HG02623 (cell line): Measurements from ENCODE around the gene CRIP1.

ENCODE experiments used
- ATAC-seq: cut with Tn5 transposase; IDR thresholded peaks from one replicate; pipeline ENCODE4 v1.9.1; 2021; ENCODE audit warnings: moderate library complexity; ENCODE audit not compliant: unreplicated experiment

CRIP1 gene

GRCh38 chr14:105480199-105480746, 6.4 kb upstream of the CRIP1 start:
- no peak for ATAC-seq

GRCh38 chr14:105480807-105481801, 5.6 kb upstream of the CRIP1 start:
- peak; percentile 56 for ATAC-seq

- peak; percentile 43 for ATAC-seq
These were observed 4.7 kb upstream of the CRIP1 start for GRCh38 chr14:105481886-105482457.

GRCh38 chr14:105482486-105483110, 4.1 kb upstream of the CRIP1 start:
- ATAC-seq, result no peak

GRCh38 chr14:105483300-105484068, 3.2 kb upstream of the CRIP1 start:
- ATAC-seq, result no peak

GRCh38 chr14:105484069-105484996, 2.4 kb upstream of the CRIP1 start:
- no peak for ATAC-seq

GRCh38 chr14:105484997-105485393, 1.7 kb upstream of the CRIP1 start:
- ATAC-seq, result no peak

GRCh38 chr14:105485739-105486162, 935 bp upstream of the CRIP1 start:
- ATAC-seq, result no peak

- ATAC-seq, result no peak
These were observed 325 bp downstream of the CRIP1 start for GRCh38 chr14:105486974-105487448.

- ATAC-seq, result no peak
These were observed 831 bp downstream of the CRIP1 start for GRCh38 chr14:105487449-105487985.

- no peak for ATAC-seq
These were observed 1.5 kb downstream of the CRIP1 start for GRCh38 chr14:105487986-105488777.

GRCh38 chr14:105488781-105489541, 2.3 kb downstream of the CRIP1 start:
- no peak for ATAC-seq

GRCh38 chr14:105489542-105490266, 3.0 kb downstream of the CRIP1 start:
- no peak for ATAC-seq

- ATAC-seq, result peak; percentile 0
These were observed 3.5 kb downstream of the CRIP1 start for GRCh38 chr14:105490267-105490571.

- peak; percentile 61 for ATAC-seq
These were observed 4.1 kb downstream of the CRIP1 start, which contains the start of gene TEDC1 for GRCh38 chr14:105490572-105491365. TEDC1 (plus strand) TSS chr14:105491246; CDS start chr14:105491376, 130 bp downstream.

GRCh38 chr14:105491366-105491973, 4.8 kb downstream of the CRIP1 start:
- no peak for ATAC-seq
